OCI-LY7 (cell line): ENCODE results near the gene TTF1.

Experiments used
- CTCF ChIP-seq: fragments of 200-600 bp; sonication (generic); conservative IDR thresholded peaks from 2 replicates; pipeline ENCODE4 v1.5.1; 2014; ENCODE audit warnings: mild to moderate bottlenecking, antibody characterized with exemption, low read length, moderate library complexity, mixed read lengths
- EZH2phosphoT487 ChIP-seq: fragments of 200-600 bp; sonication (generic); IDR thresholded peaks from 2 replicates; pipeline ENCODE4 v1.6.1; 2018; ENCODE audit warnings: low read depth, borderline replicate concordance, mild to moderate bottlenecking, mixed run types, antibody characterized with exemption, low read length, moderate library complexity, mixed read lengths

GRCh38 chr9:132443951-132444607 is 37.4 kb upstream of the TTF1 start:
- no peak for TF ChIP-seq CTCF
- TF ChIP-seq EZH2phosphoT487 = no peak
